ENCODE measurements around the gene CCAR1. TPM values are rescaled to one million over a fixed set of nuclear protein-coding genes. Genes with fewer than 3 reads are reported as not detected.
"Not testable (repeated sequence)": the region's sequence is repeated elsewhere in the genome, so short reads cannot be mapped to it uniquely, and the experiment has no call there.

Gene CCAR1
- polyA plus RNA-seq, 3 donors, result 16.7 to 26.3 (median 23.4) TPM

DNA sequence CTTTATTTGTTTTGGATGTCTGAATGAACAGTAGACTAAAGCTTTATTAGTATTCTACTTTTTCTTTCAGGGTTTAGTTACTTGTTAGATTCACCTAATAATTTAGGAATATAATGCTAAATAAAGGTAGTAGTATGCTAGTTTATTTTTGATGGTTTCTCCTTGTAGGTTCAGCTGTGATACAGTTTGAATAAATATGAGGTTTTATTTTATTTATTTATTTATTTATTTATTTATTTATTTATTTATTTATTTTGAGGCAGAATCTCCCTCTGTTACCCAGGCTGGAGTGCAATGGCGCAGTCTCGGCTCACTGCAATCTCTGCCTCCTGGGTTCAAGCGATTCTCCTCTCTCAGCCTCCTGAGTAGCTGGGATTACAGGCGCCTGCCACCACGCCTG, 19.6 kb downstream of the CCAR1 start:
- H3K4me1 ChIP-seq (ENCODE audit: control insufficient read depth in 1 of 2, insufficient read depth in 2 of 2, low read length in 2 of 2); H2AFZ ChIP-seq (ENCODE audit: insufficient read depth, low read depth, low read length, poor library complexity, severe bottlenecking); H3K9me3 ChIP-seq (replicated peaks in 1 of 2; ENCODE audit: control insufficient read depth in 1 of 2, insufficient read depth in 1 of 2, low read length in 2 of 2); H3K4me2 ChIP-seq (replicated peaks; ENCODE audit: extremely low read depth, low read length, poor library complexity, severe bottlenecking); H3K27ac ChIP-seq (ENCODE audit: low read depth in 1 of 2, low read length in 2 of 2); DNase-seq; H3K27ac Mint-ChIP-seq; H3K9me3 Mint-ChIP-seq; H3K27me3 Mint-ChIP-seq (ENCODE audit: low read depth in 3 of 3); H3K79me2 ChIP-seq (ENCODE audit: insufficient read depth, low read length); H3K4me1 Mint-ChIP-seq; H3K27me3 ChIP-seq (ENCODE audit: control insufficient read depth in 2 of 2, insufficient read depth in 2 of 2, low read length in 2 of 2); H3K4me3 Mint-ChIP-seq; H3K9ac ChIP-seq (ENCODE audit: insufficient read depth, low read length, poor library complexity, severe bottlenecking); H3K4me3 ChIP-seq (replicated peaks in 1 of 3; ENCODE audit: low read depth in 2 of 3, low read length in 3 of 3); H4K20me1 ChIP-seq (ENCODE audit: insufficient read depth, low read length): not testable (repeated sequence)
- intact Hi-C loops (cut with micrococcal nuclease), result loop anchor here in 1 of 2 donors (10.0 kb wide), 1 partner anchor 194 kb away; no protein-coding TSS in a partner anchor
- peaks cover 84 to 95% of the 10 kb centered on the region in 2 donors for H3K36me3 ChIP-seq (replicated peaks in 1 of 2; ENCODE audit: control insufficient read depth in 1 of 2, insufficient read depth in 2 of 2, low read length in 2 of 2)
- peaks cover 67 to 90% of the 10 kb centered on the region in 2 donors for H3K36me3 Mint-ChIP-seq
- no CpG with 5 or more reads among the region's 5 CpGs for WGBS (ENCODE audit: insufficient coverage)

DNA sequence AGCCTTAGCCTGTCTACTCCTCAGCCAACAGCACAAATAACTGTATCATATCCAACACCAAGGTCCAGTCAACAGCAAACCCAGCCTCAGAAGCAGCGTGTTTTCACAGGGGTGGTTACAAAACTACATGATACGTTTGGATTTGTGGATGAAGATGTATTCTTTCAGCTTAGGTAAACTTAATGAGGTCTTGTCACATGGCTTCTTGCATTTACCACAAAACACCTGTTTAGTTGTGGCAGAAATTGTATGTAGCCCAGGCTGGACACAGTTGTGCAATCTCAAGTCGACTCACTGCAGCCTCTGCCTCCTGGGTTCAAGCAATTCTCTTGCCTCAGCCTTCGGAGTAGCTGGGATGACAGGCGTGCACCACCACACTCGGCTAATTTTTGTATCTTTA, 21.4 kb downstream of the CCAR1 start:
- Histone ChIP-seq H2AFZ (ENCODE audit: insufficient read depth, low read depth, low read length, poor library complexity, severe bottlenecking) (no peak overlapping the region), H3K4me2 (replicated peaks; ENCODE audit: extremely low read depth, low read length, poor library complexity, severe bottlenecking) (no peak overlapping the region), H3K4me3 (replicated peaks in 1 of 3; ENCODE audit: low read depth in 2 of 3, low read length in 3 of 3) (no peak overlapping the region), H3K9me3 (replicated peaks in 1 of 2; ENCODE audit: control insufficient read depth in 1 of 2, insufficient read depth in 1 of 2, low read length in 2 of 2) (no peaks in the 10 kb centered on the region), H3K36me3 (replicated peaks in 1 of 2; ENCODE audit: control insufficient read depth in 1 of 2, insufficient read depth in 2 of 2, low read length in 2 of 2) (peaks cover 79 to 86% of the 10 kb centered on the region in 2 donors), H4K20me1 (ENCODE audit: insufficient read depth, low read length) (peaks cover 3% of the 10 kb centered on the region), H3K27me3 (ENCODE audit: control insufficient read depth in 2 of 2, insufficient read depth in 2 of 2, low read length in 2 of 2) (no peaks in the 10 kb centered on the region), H3K27ac (ENCODE audit: low read depth in 1 of 2, low read length in 2 of 2) (no peak overlapping the region), H3K79me2 (ENCODE audit: insufficient read depth, low read length) (no peaks in the 10 kb centered on the region), H3K4me1 (ENCODE audit: control insufficient read depth in 1 of 2, insufficient read depth in 2 of 2, low read length in 2 of 2) (no peaks in the 10 kb centered on the region), H3K9ac (ENCODE audit: insufficient read depth, low read length, poor library complexity, severe bottlenecking) (no peak overlapping the region)
- DNase-seq, result no peak
- H3K27ac Mint-ChIP-seq, result no peak overlapping the region
- intact Hi-C loops (cut with micrococcal nuclease), result loop anchor here in 1 of 2 donors (10.0 kb wide), 1 partner anchor 192 kb away; no protein-coding TSS in a partner anchor
- peaks cover 0 to 2% (median 0%) of the 10 kb centered on the region in 7 donors for H3K9me3 Mint-ChIP-seq
- 100% methylated on average over 2 of the region's 6 CpGs for WGBS (ENCODE audit: insufficient coverage)
- no peaks in the 10 kb centered on the region for H3K4me1 Mint-ChIP-seq
- H3K36me3 Mint-ChIP-seq, result peaks cover 58 to 90% of the 10 kb centered on the region in 2 donors
- no peak for TF ChIP-seq CTCF (IDR thresholded peaks at IDR 0.05)
- H3K27me3 Mint-ChIP-seq (ENCODE audit: low read depth in 3 of 3), result peaks cover 0 to 2% (median 0%) of the 10 kb centered on the region in 3 donors
- H3K4me3 Mint-ChIP-seq, result no peak overlapping the region
